KG1 (cell line): ENCODE results near the gene AMHR2.
A peak's percentile ranks its signal among the peaks of the same experiment; 100 is the strongest.
"Not testable (repeated sequence)": the region's sequence is repeated elsewhere in the genome, so short reads cannot be mapped to it uniquely, and the experiment has no call there.

Source experiments
- DNase-seq: peaks from one replicate; lab custom pipeline; 2025; lab: John Stamatoyannopoulos, UW

Gene AMHR2

GRCh38 chr12:53423597-53423996, at the start of gene AMHR2:
TSS of gene AMHR2 (plus strand) at chr12:53423855. CDS start at chr12:53423935, 80 bp downstream.
- DNase-seq: no peak

- DNase-seq: not testable (repeated sequence)
Observed at GRCh38 chr12:53374277-53374676, 49.4 kb upstream of the AMHR2 start.

- DNase-seq: no peak
Observed at GRCh38 chr12:53376747-53377146, 46.9 kb upstream of the AMHR2 start.

- no peak for DNase-seq
Observed at GRCh38 chr12:53378222-53378621, 45.4 kb upstream of the AMHR2 start.

DNA sequence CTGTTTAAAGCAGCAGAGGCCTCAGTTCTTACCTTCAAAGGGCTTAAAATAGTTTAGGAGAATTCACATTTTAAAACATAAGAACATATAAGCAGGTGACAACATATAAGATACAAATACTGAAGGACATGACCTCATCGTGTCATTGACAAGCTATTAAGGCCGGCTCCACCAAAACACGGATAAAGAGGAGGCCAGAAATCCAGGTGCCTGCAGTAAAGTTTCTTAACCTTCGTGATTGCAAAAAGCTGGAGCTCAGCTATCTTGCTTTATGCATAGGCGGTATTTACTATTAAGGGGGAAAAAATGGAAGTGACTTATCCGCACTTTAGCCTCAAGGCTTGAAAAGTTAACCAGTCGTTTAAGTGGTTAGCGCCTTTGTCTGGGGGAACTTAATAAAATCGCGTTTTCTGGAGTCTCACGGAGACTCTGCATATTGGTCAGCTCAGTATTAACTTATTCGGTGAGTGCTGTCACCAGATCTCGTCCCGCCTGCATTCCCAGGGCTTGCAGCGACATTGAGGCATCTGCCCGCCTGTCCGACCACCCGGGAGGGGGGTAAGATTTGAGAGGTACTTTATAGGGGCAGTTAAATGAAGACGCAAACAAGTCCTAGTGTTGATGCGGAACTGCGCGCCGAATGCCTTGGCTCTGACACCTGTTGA, 44.8 kb upstream of the AMHR2 start:
- DNase-seq: no peak

GRCh38 chr12:53379389-53380103, 44.1 kb upstream of the AMHR2 start:
- DNase-seq: peak; percentile 97

- peak; percentile 22 for DNase-seq
Observed at GRCh38 chr12:53380104-53380793, 43.4 kb upstream of the AMHR2 start, which contains the start of gene SP1. TSS of gene SP1 (plus strand) at chr12:53380176. CDS start at chr12:53380292, 116 bp downstream.

DNA sequence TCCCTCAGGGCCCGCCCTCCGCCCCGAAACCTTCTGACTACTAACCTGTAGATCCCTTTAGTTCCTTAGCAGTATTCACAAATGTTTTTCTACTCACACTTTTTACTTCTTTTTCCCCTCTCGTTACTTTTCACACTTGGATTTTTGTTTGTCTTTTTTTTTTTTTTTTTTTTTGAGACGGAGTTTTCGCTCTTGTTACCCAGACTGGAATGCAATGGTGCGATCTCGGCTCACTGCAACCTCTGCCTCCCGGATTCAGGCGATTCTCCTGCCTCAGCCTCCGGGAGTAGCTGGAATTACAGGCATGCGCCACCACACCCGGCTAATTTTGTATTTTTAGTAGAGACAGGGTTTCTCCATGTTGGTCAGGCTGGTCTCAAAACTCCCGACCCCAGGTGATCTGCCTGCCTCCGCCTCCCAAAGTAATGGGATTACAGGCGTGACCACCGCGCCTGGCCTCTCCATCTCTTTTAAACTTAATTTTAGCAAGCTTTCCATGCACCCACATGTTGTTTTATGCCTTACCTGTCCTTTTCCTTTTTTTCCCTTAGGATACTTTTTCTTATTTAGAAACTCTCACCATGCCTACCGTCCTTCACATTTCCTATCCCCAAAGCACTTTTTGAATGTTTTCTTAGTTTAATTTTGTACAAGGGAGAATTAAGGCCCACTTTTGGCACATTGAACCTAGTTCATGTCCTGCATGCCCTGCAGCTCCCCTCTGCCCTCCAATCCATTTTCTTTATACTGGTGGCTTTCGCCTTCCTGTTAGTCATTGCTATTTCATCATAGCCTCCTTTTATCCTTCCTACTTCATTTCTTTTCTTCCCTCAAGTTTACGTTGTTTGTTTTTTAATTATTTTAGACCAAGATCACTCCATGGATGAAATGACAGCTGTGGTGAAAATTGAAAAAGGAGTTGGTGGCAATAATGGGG, 42.6 kb upstream of the AMHR2 start:
- no peak for DNase-seq

GRCh38 chr12:53381731-53382630, 41.7 kb upstream of the AMHR2 start:
- DNase-seq: no peak

- no peak for DNase-seq
Observed at GRCh38 chr12:53383258-53383657, 40.4 kb upstream of the AMHR2 start.

- not testable (repeated sequence) for DNase-seq
Observed at GRCh38 chr12:53386381-53386780, 37.3 kb upstream of the AMHR2 start.

DNA sequence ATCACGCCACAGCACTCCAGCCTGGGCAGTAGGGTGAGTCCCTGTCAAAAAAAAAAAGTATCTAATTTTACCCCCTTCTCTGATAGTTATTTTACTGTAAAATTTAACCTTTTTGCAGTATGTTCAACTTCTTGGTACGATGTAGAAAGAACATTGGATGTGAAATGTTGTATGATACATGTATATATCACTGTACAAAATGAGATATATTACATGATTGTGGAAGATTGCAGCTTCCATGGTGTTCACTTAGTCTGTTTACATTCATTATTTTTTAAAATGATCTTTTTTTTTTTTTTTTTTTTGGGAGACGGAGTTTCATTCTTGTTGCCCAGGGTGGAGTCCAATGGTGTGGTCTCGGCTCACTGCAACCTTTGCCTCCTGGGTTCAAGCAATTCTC, 34.7 kb upstream of the AMHR2 start:
- DNase-seq: no peak

DNA sequence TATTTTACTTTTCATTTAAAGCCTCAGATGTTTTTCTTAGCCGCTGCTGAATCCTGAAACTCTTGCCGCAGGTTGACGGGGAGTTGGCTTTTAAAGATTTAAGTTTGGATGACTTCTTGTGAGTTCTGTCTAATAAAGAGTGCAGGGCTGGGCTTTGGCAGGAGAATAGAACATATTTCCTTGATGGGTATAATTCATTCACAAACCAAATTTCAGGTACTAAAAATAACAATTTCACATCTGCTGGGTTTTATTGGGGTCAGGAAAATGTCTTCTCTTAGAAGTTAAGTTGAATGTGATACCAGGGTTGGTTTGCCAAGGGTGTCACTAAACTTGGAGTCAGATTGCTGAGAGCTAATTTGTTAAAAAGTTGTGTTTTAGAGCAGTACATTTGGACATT, 34.0 kb upstream of the AMHR2 start:
- no peak for DNase-seq

DNA sequence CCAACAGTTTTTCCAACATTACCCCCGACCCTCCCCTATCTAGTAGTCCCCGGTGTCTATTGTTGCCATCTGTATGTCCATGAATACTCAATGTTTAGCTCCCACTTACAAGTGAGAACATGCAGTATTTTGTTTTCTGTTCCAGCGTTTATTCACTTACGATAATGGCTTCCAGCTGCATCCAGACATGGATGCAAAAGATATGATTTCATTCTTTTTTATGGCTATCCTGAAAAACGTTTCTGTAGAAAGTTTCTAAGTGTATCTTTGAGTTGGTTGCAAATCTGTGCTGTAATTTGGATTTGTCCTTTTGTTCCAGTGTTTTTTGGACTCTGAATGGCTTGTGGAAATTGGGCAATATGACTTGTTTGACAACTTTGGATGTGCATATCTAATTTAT, 31.9 kb upstream of the AMHR2 start:
- no peak for DNase-seq

DNA sequence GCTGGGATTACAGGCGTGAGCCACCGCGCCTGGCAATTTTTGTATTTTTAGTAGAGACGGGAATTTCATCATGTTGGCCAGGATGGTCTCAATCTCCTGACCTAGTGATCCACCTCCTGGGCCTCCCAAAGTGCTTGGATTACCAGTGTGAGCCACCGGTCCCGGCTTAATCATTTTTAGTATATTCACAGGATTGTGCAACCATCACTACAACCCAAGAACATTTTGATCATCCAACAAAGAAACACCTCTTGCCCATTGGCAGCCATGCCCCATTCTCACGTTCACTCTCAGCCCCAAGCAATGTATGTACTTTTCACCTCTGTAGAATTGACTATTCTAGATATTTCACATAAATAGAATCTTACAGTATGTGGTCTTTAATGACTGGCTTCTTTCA, 23.8 kb upstream of the AMHR2 start:
- DNase-seq: no peak

- not testable (repeated sequence) for DNase-seq
Observed at GRCh38 chr12:53402351-53402750, 21.3 kb upstream of the AMHR2 start.

GRCh38 chr12:53402871-53403270, 20.8 kb upstream of the AMHR2 start:
- no peak for DNase-seq

- DNase-seq: no peak
Observed at GRCh38 chr12:53410951-53411350, 12.7 kb upstream of the AMHR2 start.

DNA sequence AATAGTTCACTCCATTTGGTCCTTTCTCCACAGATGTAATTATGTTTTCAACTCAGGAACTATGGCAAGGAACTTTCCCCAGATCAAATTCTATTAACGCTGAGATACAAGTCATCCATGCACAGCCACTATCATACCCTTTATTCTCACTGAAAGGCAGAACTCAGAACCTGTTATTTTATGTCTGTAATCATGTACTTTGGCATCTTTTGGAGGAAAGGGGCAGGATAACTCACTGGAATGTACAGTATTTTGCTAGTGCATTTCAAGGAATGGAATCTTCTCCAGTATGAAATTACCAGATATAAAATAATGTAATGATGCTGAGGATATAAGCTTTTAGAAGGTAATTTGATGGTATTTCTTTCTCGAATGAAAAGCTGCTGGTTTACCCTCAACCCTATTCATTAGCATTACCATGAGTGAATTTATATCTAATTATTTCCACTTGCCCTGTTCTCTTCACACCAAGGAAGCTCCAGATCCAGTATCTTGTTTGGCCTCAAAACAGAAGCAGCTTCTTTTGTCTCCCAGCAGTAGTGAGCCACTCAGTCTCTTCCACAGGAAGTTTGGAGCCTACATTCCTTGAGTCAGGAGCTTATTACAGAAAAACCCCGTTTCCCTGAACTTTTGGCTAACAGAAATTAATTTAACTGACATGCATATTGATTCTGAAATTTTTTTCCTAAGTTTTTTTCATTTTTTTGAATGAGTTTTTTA, 10.0 kb upstream of the AMHR2 start:
- no peak for DNase-seq

- no peak for DNase-seq
Observed at GRCh38 chr12:53414756-53415417, 8.8 kb upstream of the AMHR2 start.
